GM23338 (cell line): Measurements from ENCODE around the gene PITRM1. TPM values are rescaled to one million over a fixed set of nuclear protein-coding genes. Genes with fewer than 3 reads are reported as not detected.
"Not testable (repeated sequence)": the region's sequence is repeated elsewhere in the genome, so short reads cannot be mapped to it uniquely, and the experiment has no call there.

Source experiments
- ATAC-seq: fragments of 200-7000 bp; cut with Tn5 transposase; 3 replicates; pipeline ENCODE4 v1.9.1; 2020
- DNase-seq: peaks from one replicate; pipeline ENCODE4 v3.0.0-alpha.2; 2015; ENCODE audit warnings: low spot score
- H2AFZ ChIP-seq: fragments of 200-600 bp; sonication (generic); 2 replicates; pipeline ENCODE4 v1.8.0; 2016; ENCODE audit warnings: antibody characterized with exemption, mild to moderate bottlenecking, moderate library complexity
- H3F3A ChIP-seq: fragments of 200-600 bp; sonication (generic); replicated peaks from 2 replicates; pipeline ENCODE4 v1.8.0; 2017; ENCODE audit warnings: antibody characterized with exemption, mixed run types, low read depth
- H3K27ac ChIP-seq: fragments of 200-600 bp; sonication (generic); 2 replicates; pipeline ENCODE4 v1.6.1; 2016; ENCODE audit warnings: low read depth
- H3K27me3 ChIP-seq: fragments of 200-600 bp; sonication (generic); 2 replicates; pipeline ENCODE4 v1.8.0; 2016; ENCODE audit warnings: mild to moderate bottlenecking, mixed run types, moderate library complexity; ENCODE audit not compliant: insufficient read depth
- H3K36me3 ChIP-seq: fragments of 200-600 bp; sonication (generic); 2 replicates; pipeline ENCODE4 v1.8.0; 2016; ENCODE audit warnings: mild to moderate bottlenecking; ENCODE audit not compliant: insufficient read depth
- H3K4me1 ChIP-seq: fragments of 200-600 bp; sonication (generic); 2 replicates; pipeline ENCODE4 v1.8.0; 2016; ENCODE audit warnings: mild to moderate bottlenecking, moderate library complexity; ENCODE audit not compliant: insufficient read depth
- H3K4me2 ChIP-seq: fragments of 200-600 bp; sonication (generic); 2 replicates; pipeline ENCODE4 v1.7.1; 2017; ENCODE audit warnings: mixed run types
- H3K4me3 ChIP-seq: fragments of 200-600 bp; sonication (generic); 2 replicates; pipeline ENCODE4 v1.6.1; 2016; ENCODE audit warnings: mixed run types
- H3K79me2 ChIP-seq: fragments of 200-600 bp; sonication (generic); replicated peaks from 2 replicates; pipeline ENCODE4 v1.8.0; 2017; ENCODE audit warnings: mild to moderate bottlenecking; ENCODE audit not compliant: insufficient read depth
- H3K9me2 ChIP-seq: fragments of 200-600 bp; sonication (generic); 2 replicates; pipeline ENCODE4 v1.8.0; 2017; ENCODE audit not compliant: insufficient read depth
- H4K20me1 ChIP-seq: fragments of 200-600 bp; sonication (generic); replicated peaks from 2 replicates; pipeline ENCODE4 v1.8.0; 2017; ENCODE audit warnings: mild to moderate bottlenecking; ENCODE audit not compliant: insufficient read depth
- H3K27ac Mint-ChIP-seq: 2 replicates; pipeline ENCODE4 v1.8.0; 2020; ENCODE audit warnings: inconsistent platforms, mild to moderate bottlenecking, moderate library complexity, mixed read lengths
- H3K27me3 Mint-ChIP-seq: 3 replicates; pipeline ENCODE4 v1.8.0; 2022; ENCODE audit warnings: low read depth, mild to moderate bottlenecking, moderate library complexity, mixed read lengths, inconsistent platforms; ENCODE audit not compliant: insufficient read depth, poor library complexity
- H3K36me3 Mint-ChIP-seq: 3 replicates; pipeline ENCODE4 v1.8.0; 2021; ENCODE audit warnings: low read depth, mild to moderate bottlenecking, inconsistent platforms, moderate library complexity, mixed read lengths
- H3K4me1 Mint-ChIP-seq: 3 replicates; pipeline ENCODE4 v1.8.0; 2020; ENCODE audit warnings: mild to moderate bottlenecking, inconsistent platforms, mixed read lengths
- H3K4me3 Mint-ChIP-seq: 3 replicates; pipeline ENCODE4 v1.8.0; 2021; ENCODE audit warnings: moderate library complexity, mild to moderate bottlenecking, inconsistent platforms, mixed read lengths
- H3K9me3 Mint-ChIP-seq: 3 replicates; pipeline ENCODE4 v1.8.0; 2020; ENCODE audit warnings: moderate library complexity, mild to moderate bottlenecking, inconsistent platforms, mixed read lengths
- CREB1 ChIP-seq: fragments of 250-450 bp; sonication (Bioruptor Pico); IDR thresholded peaks from 2 replicates; pipeline ENCODE4 v1.5.0; 2020; ENCODE audit warnings: low read depth, mild to moderate bottlenecking, moderate library complexity
- EZH2 ChIP-seq: fragments of 200-600 bp; sonication (generic); IDR thresholded peaks from one replicate; pipeline ENCODE4 v1.8.0; 2017; ENCODE audit warnings: antibody characterized with exemption, mild to moderate bottlenecking, low read depth; ENCODE audit not compliant: unreplicated experiment
- EZH2phosphoT487 ChIP-seq: fragments of 200-600 bp; sonication (generic); IDR thresholded peaks from one replicate; pipeline ENCODE4 v1.8.1; 2018; ENCODE audit warnings: antibody characterized with exemption; ENCODE audit not compliant: unreplicated experiment
- JUNB ChIP-seq: IDR thresholded peaks from one replicate; pipeline ENCODE4 v1.6.1; 2016; ENCODE audit warnings: antibody characterized with exemption; ENCODE audit not compliant: unreplicated experiment
- NANOG ChIP-seq: IDR thresholded peaks from 2 replicates; pipeline ENCODE4 v1.6.1; 2016; ENCODE audit warnings: antibody characterized with exemption, borderline replicate concordance
- POLR2AphosphoS5 ChIP-seq: IDR thresholded peaks from 2 replicates; pipeline ENCODE4 v1.6.1; 2016; ENCODE audit warnings: antibody characterized with exemption, low read depth
- STAT1 ChIP-seq: IDR thresholded peaks from one replicate; pipeline ENCODE4 v1.6.1; 2016; ENCODE audit warnings: antibody characterized with exemption; ENCODE audit not compliant: unreplicated experiment
- ZNF114 ChIP-seq: fragments of 250-450 bp; sonication (Bioruptor Pico); IDR thresholded peaks from 2 replicates; pipeline ENCODE4 v1.5.0; 2020; ENCODE audit warnings: mild to moderate bottlenecking, moderate library complexity
- ZNF331 ChIP-seq: fragments of 250-450 bp; sonication (Bioruptor Pico); IDR thresholded peaks from 2 replicates; pipeline ENCODE4 v1.5.0; 2020; ENCODE audit warnings: low read depth, mild to moderate bottlenecking, moderate library complexity
- polyA plus RNA-seq: library from polyadenylated mRNA; unstranded; fragments of >200 nt; fragmentation: Nextera tagmentation; extraction: Ambion mirVana; gene quantifications from 2 replicates; pipeline ENCODE4 v1.2.1, GENCODE V29; 2016
- total RNA-seq: library from RNA; depleted of rRNA; stranded (reverse); fragments of >200 nt; shearing (Covaris generic); gene quantifications from 2 replicates; pipeline ENCODE4 v1.2.3, GENCODE V29; 2014
- TF ChIP-seq, protein P1 (sequence below), 2 experiments: fragments of 200-600 bp in 1 of 2; sonication (generic) in 1 of 2; conservative IDR thresholded peaks; 2 replicates each; pipeline versions ENCODE4 v1.5.1 to v1.6.1; 2016 to 2017; ENCODE audit warnings: antibody characterized with exemption in 2 of 2, low read depth in 2 of 2, mild to moderate bottlenecking in 2 of 2, moderate library complexity in 1 of 2

PITRM1 gene
- total and polyA plus RNA-seq, 2 experiments from 2014 or later = 29.0 to 33.0 TPM

DNA sequence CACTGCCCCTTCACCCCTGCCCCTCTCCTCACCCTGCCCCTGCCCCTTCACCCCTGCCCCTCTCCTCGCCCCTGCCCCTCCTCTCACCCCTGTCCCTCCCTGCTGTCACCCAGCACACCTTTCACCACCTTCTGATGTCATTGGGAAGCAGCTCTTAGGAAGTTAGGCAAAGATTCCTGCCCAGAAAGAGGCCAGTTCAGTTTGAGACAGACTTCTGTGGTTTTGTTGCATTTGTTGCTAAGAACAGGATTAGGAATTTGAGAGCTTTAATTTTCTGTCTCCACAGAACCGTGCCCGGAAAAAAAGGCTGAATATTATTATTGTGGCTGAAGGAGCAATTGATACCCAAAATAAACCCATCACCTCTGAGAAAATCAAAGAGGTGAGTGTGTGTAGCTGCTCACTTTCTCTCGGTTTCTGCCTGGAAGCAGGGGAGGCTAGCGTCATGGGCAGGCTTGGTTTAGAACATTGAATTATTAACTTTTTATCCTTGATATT is 65.6 kb downstream of the PITRM1 start:
- Histone ChIP-seq H3K36me3 (peaks cover 14% of the 10 kb centered on the region), H3K4me2 (no peak overlapping the region)
- ATAC-seq = no peak

DNA sequence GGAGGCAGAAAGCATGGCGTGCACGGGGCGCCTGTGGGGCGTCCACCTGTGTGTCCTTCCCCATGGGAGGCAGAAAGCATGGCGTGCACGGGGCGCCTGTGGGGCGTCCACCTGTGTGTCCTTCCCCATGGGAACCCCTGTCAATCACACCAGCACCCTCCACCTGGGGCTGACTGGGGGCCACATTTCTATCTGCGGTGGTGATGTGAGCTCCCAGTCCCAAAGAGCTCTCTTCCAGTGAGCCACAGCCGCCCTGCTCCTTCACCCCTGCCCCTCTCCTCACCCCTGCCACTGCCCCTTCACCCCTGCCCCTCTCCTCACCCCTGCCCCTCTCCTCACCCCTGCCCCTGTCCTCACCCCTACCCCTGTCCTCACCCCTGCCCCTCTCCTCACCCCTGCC is 66.3 kb downstream of the PITRM1 start:
- not testable (repeated sequence) for H3K4me2 ChIP-seq, H3K4me3 ChIP-seq, H3K4me1 Mint-ChIP-seq, H3K4me1 ChIP-seq, H3K79me2 ChIP-seq, H2AFZ ChIP-seq, H3K9me2 ChIP-seq, DNase-seq, H3K4me3 Mint-ChIP-seq, H3K27me3 Mint-ChIP-seq, H3K27ac Mint-ChIP-seq, ATAC-seq, H3K9me3 Mint-ChIP-seq, H3K27ac ChIP-seq, H3F3A ChIP-seq, H3K27me3 ChIP-seq
- H3K36me3 Mint-ChIP-seq = peaks cover 83% of the 10 kb centered on the region
- Histone ChIP-seq H4K20me1 (peaks cover 18% of the 10 kb centered on the region), H3K36me3 (peaks cover 14% of the 10 kb centered on the region; the same call in 1 of the 2 replicates)

More for the DNA sequence above, 65.6 kb downstream of the PITRM1 start:
- Mint-ChIP-seq H3K36me3 (peaks cover 84% of the 10 kb centered on the region), H3K27me3 (peaks cover 4% of the 10 kb centered on the region), H3K9me3 (no peaks in the 10 kb centered on the region), H3K4me3 (no peak overlapping the region), H3K27ac (no peak overlapping the region), H3K4me1 (peaks cover 4% of the 10 kb centered on the region)
- Histone ChIP-seq H3K27ac (no peak overlapping the region), H3K4me1 (no peaks in the 10 kb centered on the region), H3K9me2 (0 out of 2 replicates have a peak, but pooled peaks cover 4% of the 10 kb centered on the region), H4K20me1 (peaks cover 18% of the 10 kb centered on the region), H3K27me3 (no peaks in the 10 kb centered on the region), H3K4me3 (no peak overlapping the region), H3K79me2 (no peaks in the 10 kb centered on the region; the same call in 1 of the 2 replicates), H3F3A (peaks cover 6% of the 10 kb centered on the region; the same call in 1 of the 2 replicates), H2AFZ (no peak overlapping the region)
- no peak for TF ChIP-seq EZH2
- no peak for DNase-seq

DNA sequence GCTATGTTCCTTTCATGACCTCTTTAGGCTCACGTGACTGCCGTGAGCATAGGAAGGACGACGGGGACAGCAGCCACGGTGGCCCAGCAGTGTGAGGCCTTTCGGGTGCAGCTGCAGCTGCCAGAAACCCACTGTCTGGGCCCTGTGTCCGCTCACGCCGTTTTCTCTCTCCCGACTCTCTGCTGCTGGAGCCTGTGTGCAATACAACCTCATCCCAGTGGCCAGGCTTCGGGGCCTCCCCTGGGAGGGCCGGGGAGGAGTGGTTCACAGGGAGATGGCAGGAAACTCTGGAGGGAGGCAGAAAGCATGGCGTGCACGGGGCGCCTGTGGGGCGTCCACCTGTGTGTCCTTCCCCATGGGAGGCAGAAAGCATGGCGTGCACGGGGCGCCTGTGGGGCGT is 66.7 kb downstream of the PITRM1 start:
- Histone ChIP-seq H3K27ac (no peak overlapping the region), H3K4me3 (no peak overlapping the region), H3K9me2 (0 out of 2 replicates have a peak, but pooled peaks cover 4% of the 10 kb centered on the region), H2AFZ (no peak overlapping the region), H3K27me3 (no peaks in the 10 kb centered on the region), H3F3A (peaks cover 5% of the 10 kb centered on the region; the same call in 1 of the 2 replicates), H4K20me1 (peaks cover 18% of the 10 kb centered on the region), H3K4me1 (no peaks in the 10 kb centered on the region), H3K79me2 (no peaks in the 10 kb centered on the region; the same call in 1 of the 2 replicates), H3K4me2 (no peak overlapping the region), H3K36me3 (peaks cover 13% of the 10 kb centered on the region; the same call in 1 of the 2 replicates)
- Mint-ChIP-seq H3K36me3 (peaks cover 83% of the 10 kb centered on the region), H3K9me3 (no peaks in the 10 kb centered on the region; the same call in 2 of the 3 replicates), H3K27me3 (peaks cover 8% of the 10 kb centered on the region), H3K27ac (no peak overlapping the region), H3K4me1 (peaks cover 4% of the 10 kb centered on the region), H3K4me3 (no peak overlapping the region)
- no peak for DNase-seq
- no peak for ATAC-seq
- TF ChIP-seq CREB1 (CRISPR knock-in tag) (no peak), POLR2AphosphoS5 (no peak), ZNF331 (no peak), ZNF114 (no peak), STAT1 (no peak), EZH2phosphoT487 (no peak), NANOG (no peak), EZH2 (no peak), JUNB (no peak)
- TF ChIP-seq, protein P1, sequence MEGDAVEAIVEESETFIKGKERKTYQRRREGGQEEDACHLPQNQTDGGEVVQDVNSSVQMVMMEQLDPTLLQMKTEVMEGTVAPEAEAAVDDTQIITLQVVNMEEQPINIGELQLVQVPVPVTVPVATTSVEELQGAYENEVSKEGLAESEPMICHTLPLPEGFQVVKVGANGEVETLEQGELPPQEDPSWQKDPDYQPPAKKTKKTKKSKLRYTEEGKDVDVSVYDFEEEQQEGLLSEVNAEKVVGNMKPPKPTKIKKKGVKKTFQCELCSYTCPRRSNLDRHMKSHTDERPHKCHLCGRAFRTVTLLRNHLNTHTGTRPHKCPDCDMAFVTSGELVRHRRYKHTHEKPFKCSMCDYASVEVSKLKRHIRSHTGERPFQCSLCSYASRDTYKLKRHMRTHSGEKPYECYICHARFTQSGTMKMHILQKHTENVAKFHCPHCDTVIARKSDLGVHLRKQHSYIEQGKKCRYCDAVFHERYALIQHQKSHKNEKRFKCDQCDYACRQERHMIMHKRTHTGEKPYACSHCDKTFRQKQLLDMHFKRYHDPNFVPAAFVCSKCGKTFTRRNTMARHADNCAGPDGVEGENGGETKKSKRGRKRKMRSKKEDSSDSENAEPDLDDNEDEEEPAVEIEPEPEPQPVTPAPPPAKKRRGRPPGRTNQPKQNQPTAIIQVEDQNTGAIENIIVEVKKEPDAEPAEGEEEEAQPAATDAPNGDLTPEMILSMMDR (conservative IDR thresholded peaks at IDR 0.05; ENCODE audit: low read depth in 2 of 2) = no peak
